OCI-LY3 (cell line): ENCODE results near the gene PPP2R2D.

Experiments
- H2AFZ ChIP-seq: fragments of 200-600, 300-600 bp; shearing (Covaris generic); 2 replicates; pipeline ENCODE4 v1.6.0; 2014; ENCODE audit warnings: antibody characterized with exemption, low read depth, low read length
- H3K27ac ChIP-seq: fragments of 200-600, 300-600 bp; sonication (generic); 2 replicates; pipeline ENCODE4 v1.5.1; 2014; ENCODE audit warnings: mild to moderate bottlenecking, low read length, moderate library complexity, mixed read lengths
- H3K27me3 ChIP-seq: fragments of 200-600, 300-600 bp; sonication (generic); 2 replicates; pipeline ENCODE4 v1.6.1; 2014; ENCODE audit warnings: low read depth, low read length, mixed read lengths
- H3K36me3 ChIP-seq: fragments of 200-600, 300-600 bp; sonication (generic); replicated peaks from 2 replicates; pipeline ENCODE3; 2014; ENCODE audit warnings: low read depth, low read length, mixed read lengths
- H3K4me1 ChIP-seq: fragments of 300-600, 200-600 bp; sonication (generic); 2 replicates; pipeline ENCODE4 v1.6.1; 2014; ENCODE audit warnings: low read length, mixed read lengths
- H3K4me2 ChIP-seq: fragments of 200-600, 300-600 bp; sonication (generic); 2 replicates; pipeline ENCODE4 v1.6.1; 2014; ENCODE audit warnings: low read length, mixed read lengths
- H3K4me3 ChIP-seq: fragments of 300-600, 200-600 bp; sonication (generic); 2 replicates; pipeline ENCODE4 v1.5.1; 2014; ENCODE audit warnings: antibody characterized with exemption, mild to moderate bottlenecking, low read length, moderate library complexity
- H3K79me2 ChIP-seq: fragments of 300-600, 200-600 bp; shearing (Covaris generic); 2 replicates; pipeline ENCODE4 v1.6.1; 2014; ENCODE audit warnings: mild to moderate bottlenecking, low read length, mixed read lengths
- H3K9ac ChIP-seq: fragments of 300-600, 200-600 bp; shearing (Covaris generic); 2 replicates; pipeline ENCODE4 v1.6.0; 2014; ENCODE audit warnings: mild to moderate bottlenecking, low read length, moderate library complexity
- H3K9me3 ChIP-seq: fragments of 200-600, 300-600 bp; shearing (Covaris generic); 2 replicates; pipeline ENCODE4 v1.6.1; 2014; ENCODE audit warnings: low read length, mixed read lengths; ENCODE audit not compliant: insufficient read depth
- H4K20me1 ChIP-seq: fragments of 200-600, 300-600 bp; sonication (generic); 2 replicates; pipeline ENCODE4 v1.6.1; 2016; ENCODE audit warnings: low read length, mixed read lengths; ENCODE audit not compliant: insufficient read depth
- CTCF ChIP-seq: fragments of 200-600, 300-600 bp; sonication (generic); IDR thresholded peaks from 2 replicates; pipeline ENCODE4 v1.5.1; 2014; ENCODE audit warnings: antibody characterized with exemption, low read length, low read depth
- EZH2phosphoT487 ChIP-seq: fragments of 200-600 bp; shearing (Covaris generic); IDR thresholded peaks from 2 replicates; pipeline ENCODE4 v1.6.1; 2018; ENCODE audit warnings: antibody characterized with exemption, mixed run types, low read depth

Gene PPP2R2D

GRCh38 chr10:131900350-131901152, at the start of gene PPP2R2D:
PPP2R2D (plus strand) TSS chr10:131901008; CDS start chr10:131901149, 141 bp downstream.
- peak within 1 kb of the TSS; percentile 96 for H3K4me2 ChIP-seq
- H2AFZ ChIP-seq, result peak within 1 kb of the TSS; percentile 76; the same call in 1 of the 2 replicates
- TF ChIP-seq EZH2phosphoT487 (no peak), CTCF (no peak)
- peak within 1 kb of the TSS; percentile 98 for H3K4me3 ChIP-seq
- H3K9me3 ChIP-seq, result no peaks in the 10 kb centered on the region
- peaks cover 12% of the 10 kb centered on the region; the same call in 1 of the 2 replicates for H3K4me1 ChIP-seq
- peaks cover 45% of the 10 kb centered on the region for H3K79me2 ChIP-seq
- peak within 1 kb of the TSS; percentile 88 for H3K9ac ChIP-seq
- H4K20me1 ChIP-seq, result peaks cover 27% of the 10 kb centered on the region
- peak within 1 kb of the TSS; percentile 49 for H3K27ac ChIP-seq
- peaks cover 2% of the 10 kb centered on the region for H3K36me3 ChIP-seq
- peaks cover 13% of the 10 kb centered on the region for H3K27me3 ChIP-seq

- H3K4me1 ChIP-seq, result no peaks in the 10 kb centered on the region
- no peak overlapping the region for H3K4me2 ChIP-seq
- H3K9me3 ChIP-seq, result no peaks in the 10 kb centered on the region
- H3K9ac ChIP-seq, result no peak overlapping the region
- no peaks in the 10 kb centered on the region for H3K79me2 ChIP-seq
- H3K36me3 ChIP-seq, result no peaks in the 10 kb centered on the region
- no peak overlapping the region for H3K4me3 ChIP-seq
- H2AFZ ChIP-seq, result no peak overlapping the region
- TF ChIP-seq CTCF (no peak), EZH2phosphoT487 (no peak)
- no peak overlapping the region for H3K27ac ChIP-seq
- no peaks in the 10 kb centered on the region for H3K27me3 ChIP-seq
- H4K20me1 ChIP-seq, result no peaks in the 10 kb centered on the region
These were observed 49.5 kb upstream of the PPP2R2D start for GRCh38 chr10:131851346-131851745.

GRCh38 chr10:131852176-131852822, 48.5 kb upstream of the PPP2R2D start:
- TF ChIP-seq CTCF (no peak), EZH2phosphoT487 (no peak)
- Histone ChIP-seq H3K4me2 (no peak overlapping the region), H4K20me1 (no peaks in the 10 kb centered on the region), H3K4me1 (no peaks in the 10 kb centered on the region), H3K9me3 (no peaks in the 10 kb centered on the region), H3K27me3 (no peaks in the 10 kb centered on the region), H3K4me3 (no peak overlapping the region), H3K36me3 (no peaks in the 10 kb centered on the region), H3K27ac (no peak overlapping the region), H3K79me2 (no peaks in the 10 kb centered on the region), H3K9ac (no peak overlapping the region), H2AFZ (no peak overlapping the region)
